Activated CD4-positive, alpha-beta memory T cell treated with anti-CD3 and anti-CD28 coated beads, Interleukin-2, amount 10 ng/mL, durations not matched to agents 7 days and 5 days (primary cell): ENCODE results near the gene SPACA1. TPM values are rescaled to one million over a fixed set of nuclear protein-coding genes. Genes with fewer than 3 reads are reported as not detected.
"Not testable (repeated sequence)": the region's sequence is repeated elsewhere in the genome, so short reads cannot be mapped to it uniquely, and the experiment has no call there.

Source experiments
- CTCF ChIA-PET: fragments of 350-600 bp; sonication (Branson Sonifier 250); formaldehyde crosslinking; loops from one replicate; lab custom pipeline; 2021; ENCODE audit warnings: antibody characterized with exemption, inconsistent platforms; lab: Charles Lee
- POLR2A ChIA-PET: fragments of 350-600 bp; sonication (Branson Sonifier 250); formaldehyde crosslinking; loops from one replicate; lab custom pipeline; 2021; ENCODE audit warnings: antibody characterized with exemption; lab: Charles Lee
- DNase-seq: peaks from one replicate; pipeline ENCODE4 v3.0.0-alpha.2; 2020
- H3K27ac Mint-ChIP-seq: one replicate; pipeline ENCODE4 v1.8.0; 2021; ENCODE audit warnings: mild to moderate bottlenecking, mixed read lengths
- H3K27me3 Mint-ChIP-seq: one replicate; pipeline ENCODE4 v1.8.0; 2021; ENCODE audit warnings: mixed read lengths
- H3K36me3 Mint-ChIP-seq: one replicate; pipeline ENCODE4 v1.8.0; 2021; ENCODE audit warnings: low read depth, mixed read lengths
- H3K4me1 Mint-ChIP-seq: one replicate; pipeline ENCODE4 v1.8.0; 2021; ENCODE audit warnings: mixed read lengths
- H3K4me3 Mint-ChIP-seq: one replicate; pipeline ENCODE4 v1.8.0; 2021; ENCODE audit warnings: mild to moderate bottlenecking, mixed read lengths
- H3K9me3 Mint-ChIP-seq: one replicate; pipeline ENCODE4 v1.8.0; 2021; ENCODE audit warnings: mixed read lengths
- total RNA-seq, 2 experiments: library from RNA; stranded (reverse); gene quantifications; one replicate each; pipeline ENCODE4 v1.2.3, GENCODE V29; 2021

SPACA1 gene, protein sequence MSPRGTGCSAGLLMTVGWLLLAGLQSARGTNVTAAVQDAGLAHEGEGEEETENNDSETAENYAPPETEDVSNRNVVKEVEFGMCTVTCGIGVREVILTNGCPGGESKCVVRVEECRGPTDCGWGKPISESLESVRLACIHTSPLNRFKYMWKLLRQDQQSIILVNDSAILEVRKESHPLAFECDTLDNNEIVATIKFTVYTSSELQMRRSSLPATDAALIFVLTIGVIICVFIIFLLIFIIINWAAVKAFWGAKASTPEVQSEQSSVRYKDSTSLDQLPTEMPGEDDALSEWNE
- not detected for total RNA-seq

GRCh38 chr6:88047510-88048150 lies at the start of gene SPACA1:
Gene SPACA1 (plus strand): TSS chr6:88047841. CDS start chr6:88047906, 65 bp downstream.
- H3K9me3 Mint-ChIP-seq: no peaks in the 10 kb centered on the region
- CTCF ChIA-PET: no interaction called here
- H3K4me1 Mint-ChIP-seq: no peaks in the 10 kb centered on the region
- DNase-seq: no peak
- H3K36me3 Mint-ChIP-seq: no peaks in the 10 kb centered on the region
- H3K27me3 Mint-ChIP-seq: peaks cover 11% of the 10 kb centered on the region
- no peak within 1 kb of the TSS for H3K4me3 Mint-ChIP-seq
- POLR2A ChIA-PET: no interaction called here
- no peak within 1 kb of the TSS for H3K27ac Mint-ChIP-seq

GRCh38 chr6:88000713-88001112 lies 46.9 kb upstream of the SPACA1 start:
- ChIA-PET CTCF (no interaction called here), POLR2A (no interaction called here)
- no peak overlapping the region for H3K27ac Mint-ChIP-seq
- no peaks in the 10 kb centered on the region for H3K9me3 Mint-ChIP-seq
- H3K27me3 Mint-ChIP-seq: peaks cover 6% of the 10 kb centered on the region
- DNase-seq: no peak
- no peaks in the 10 kb centered on the region for H3K36me3 Mint-ChIP-seq
- no peak overlapping the region for H3K4me3 Mint-ChIP-seq
- H3K4me1 Mint-ChIP-seq: no peaks in the 10 kb centered on the region

GRCh38 chr6:88001279-88001678 lies 46.4 kb upstream of the SPACA1 start:
- H3K36me3 Mint-ChIP-seq, H3K4me3 Mint-ChIP-seq, DNase-seq, H3K27me3 Mint-ChIP-seq, H3K9me3 Mint-ChIP-seq, CTCF ChIA-PET, POLR2A ChIA-PET, H3K27ac Mint-ChIP-seq, H3K4me1 Mint-ChIP-seq: not testable (repeated sequence)

GRCh38 chr6:88004707-88005106 lies 42.9 kb upstream of the SPACA1 start:
- no peak overlapping the region for H3K27ac Mint-ChIP-seq
- CTCF ChIA-PET: no interaction called here
- peaks cover 6% of the 10 kb centered on the region for H3K27me3 Mint-ChIP-seq
- no peaks in the 10 kb centered on the region for H3K9me3 Mint-ChIP-seq
- no peaks in the 10 kb centered on the region for H3K36me3 Mint-ChIP-seq
- H3K4me1 Mint-ChIP-seq: no peaks in the 10 kb centered on the region
- DNase-seq: no peak
- no peak overlapping the region for H3K4me3 Mint-ChIP-seq
- POLR2A ChIA-PET: no interaction called here

GRCh38 chr6:88006557-88006956 lies 41.1 kb upstream of the SPACA1 start:
- H3K27ac Mint-ChIP-seq: no peak overlapping the region
- no peaks in the 10 kb centered on the region for H3K4me1 Mint-ChIP-seq
- ChIA-PET CTCF (no interaction called here), POLR2A (no interaction called here)
- H3K9me3 Mint-ChIP-seq: no peaks in the 10 kb centered on the region
- no peak for DNase-seq
- no peak overlapping the region for H3K4me3 Mint-ChIP-seq
- peaks cover 6% of the 10 kb centered on the region for H3K27me3 Mint-ChIP-seq
- no peaks in the 10 kb centered on the region for H3K36me3 Mint-ChIP-seq

GRCh38 chr6:88008411-88008810 lies 39.2 kb upstream of the SPACA1 start:
- ChIA-PET CTCF (no interaction called here), POLR2A (no interaction called here)
- Mint-ChIP-seq H3K27ac (no peak overlapping the region), H3K9me3 (peaks cover 1% of the 10 kb centered on the region), H3K4me3 (no peak overlapping the region), H3K27me3 (peaks cover 6% of the 10 kb centered on the region), H3K4me1 (peaks cover 11% of the 10 kb centered on the region), H3K36me3 (no peaks in the 10 kb centered on the region)
- no peak for DNase-seq

GRCh38 chr6:88008831-88009231 lies 38.8 kb upstream of the SPACA1 start:
- DNase-seq: no peak
- ChIA-PET CTCF (no interaction called here), POLR2A (no interaction called here)
- H3K4me3 Mint-ChIP-seq: no peak overlapping the region
- H3K36me3 Mint-ChIP-seq: no peaks in the 10 kb centered on the region
- no peak overlapping the region for H3K27ac Mint-ChIP-seq
- H3K9me3 Mint-ChIP-seq: peaks cover 2% of the 10 kb centered on the region
- peaks cover 6% of the 10 kb centered on the region for H3K27me3 Mint-ChIP-seq
- H3K4me1 Mint-ChIP-seq: peaks cover 13% of the 10 kb centered on the region

DNA sequence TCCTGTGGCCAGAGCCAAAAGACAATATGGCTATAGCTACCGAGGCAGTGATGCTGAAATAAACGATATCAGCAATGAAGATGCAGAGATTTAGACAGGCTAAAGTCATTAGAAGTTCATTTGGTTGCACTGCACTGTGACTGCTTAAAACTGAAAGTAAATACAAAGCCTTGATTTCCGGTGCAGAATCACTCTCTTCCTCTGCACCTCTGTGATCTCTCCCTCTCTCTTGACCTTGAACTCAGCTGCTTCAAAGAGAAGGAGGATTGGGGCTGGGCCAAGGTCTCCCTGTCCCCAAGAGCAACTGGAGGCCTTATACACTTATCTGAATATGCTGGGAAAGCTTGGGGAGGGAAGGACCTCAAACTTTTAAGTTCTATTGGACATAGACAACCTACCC lies 34.6 kb upstream of the SPACA1 start:
- Mint-ChIP-seq H3K27me3 (peaks cover 1% of the 10 kb centered on the region), H3K9me3 (peaks cover 2% of the 10 kb centered on the region), H3K4me1 (peaks cover 13% of the 10 kb centered on the region), H3K36me3 (no peaks in the 10 kb centered on the region), H3K4me3 (no peak overlapping the region), H3K27ac (no peak overlapping the region)
- ChIA-PET CTCF (interaction anchor here (0.6 kb wide), 1 partner anchor 125 kb away, joined by 3 read pairs; no protein-coding TSS in a partner anchor), POLR2A (no interaction called here)
- no peak for DNase-seq

GRCh38 chr6:88013554-88013953 lies 34.1 kb upstream of the SPACA1 start:
- no peaks in the 10 kb centered on the region for H3K27me3 Mint-ChIP-seq
- peaks cover 2% of the 10 kb centered on the region for H3K9me3 Mint-ChIP-seq
- no peaks in the 10 kb centered on the region for H3K36me3 Mint-ChIP-seq
- no peak overlapping the region for H3K27ac Mint-ChIP-seq
- peaks cover 13% of the 10 kb centered on the region for H3K4me1 Mint-ChIP-seq
- ChIA-PET POLR2A (no interaction called here), CTCF (no interaction called here)
- no peak overlapping the region for H3K4me3 Mint-ChIP-seq
- no peak for DNase-seq

- ChIA-PET POLR2A (no interaction called here), CTCF (no interaction called here)
- H3K36me3 Mint-ChIP-seq: no peaks in the 10 kb centered on the region
- no peak overlapping the region for H3K4me3 Mint-ChIP-seq
- DNase-seq: no peak
- H3K4me1 Mint-ChIP-seq: no peaks in the 10 kb centered on the region
- H3K27ac Mint-ChIP-seq: no peak overlapping the region
- no peaks in the 10 kb centered on the region for H3K9me3 Mint-ChIP-seq
- no peaks in the 10 kb centered on the region for H3K27me3 Mint-ChIP-seq
Measured at GRCh38 chr6:88020439-88020838, 27.2 kb upstream of the SPACA1 start.

DNA sequence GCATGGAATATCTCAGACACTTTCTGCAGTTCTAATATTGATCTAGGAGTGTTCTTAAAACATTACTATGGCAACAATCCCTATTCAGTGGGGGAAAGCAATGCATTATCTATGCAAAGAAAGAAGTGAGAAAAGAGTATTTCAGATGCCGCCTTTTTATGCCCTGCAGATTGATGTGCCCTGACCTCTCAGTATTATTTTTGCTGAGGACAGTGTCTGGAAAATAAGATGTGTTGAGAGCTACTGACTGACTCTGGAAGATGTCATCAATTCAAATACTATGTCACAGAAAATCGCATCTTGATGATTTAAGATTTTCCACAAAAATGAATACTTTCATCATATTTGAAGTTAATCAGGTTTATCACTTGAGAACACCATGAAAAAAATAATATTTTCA lies 22.9 kb upstream of the SPACA1 start:
- no peaks in the 10 kb centered on the region for H3K4me1 Mint-ChIP-seq
- H3K36me3 Mint-ChIP-seq: no peaks in the 10 kb centered on the region
- DNase-seq: no peak
- POLR2A ChIA-PET: no interaction called here
- H3K9me3 Mint-ChIP-seq: peaks cover 7% of the 10 kb centered on the region
- H3K27ac Mint-ChIP-seq: no peak overlapping the region
- CTCF ChIA-PET: no interaction called here
- no peak overlapping the region for H3K4me3 Mint-ChIP-seq
- no peaks in the 10 kb centered on the region for H3K27me3 Mint-ChIP-seq

DNA sequence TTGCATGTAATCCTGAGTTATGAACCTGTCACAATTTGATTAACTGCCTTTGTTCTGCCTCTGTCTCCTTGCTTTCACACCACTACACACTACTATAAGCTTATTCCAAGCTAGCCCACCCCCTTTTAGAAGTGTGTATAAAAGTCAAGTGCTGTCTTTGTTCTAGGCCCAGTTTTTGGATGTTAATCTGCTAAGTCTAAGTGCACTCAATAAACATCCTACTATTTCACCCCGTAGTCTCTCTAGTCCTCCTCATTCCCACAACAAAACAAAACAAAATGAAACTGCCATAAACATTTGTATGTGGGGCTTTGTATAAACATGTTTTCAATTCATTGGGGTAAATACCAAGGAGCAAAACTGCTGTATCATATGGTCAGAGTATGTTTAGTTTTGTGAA lies 16.1 kb upstream of the SPACA1 start:
- H3K4me1 Mint-ChIP-seq: no peaks in the 10 kb centered on the region
- H3K4me3 Mint-ChIP-seq: no peak overlapping the region
- POLR2A ChIA-PET: no interaction called here
- no peak for DNase-seq
- H3K27ac Mint-ChIP-seq: no peak overlapping the region
- H3K9me3 Mint-ChIP-seq: peaks cover 34% of the 10 kb centered on the region
- H3K27me3 Mint-ChIP-seq: peaks cover 2% of the 10 kb centered on the region
- CTCF ChIA-PET: no interaction called here
- peaks cover 4% of the 10 kb centered on the region for H3K36me3 Mint-ChIP-seq

GRCh38 chr6:88044530-88044929 lies 3.1 kb upstream of the SPACA1 start:
- no peak overlapping the region for H3K27ac Mint-ChIP-seq
- CTCF ChIA-PET: no interaction called here
- no peak for DNase-seq
- POLR2A ChIA-PET: no interaction called here
- H3K36me3 Mint-ChIP-seq: no peaks in the 10 kb centered on the region
- H3K4me1 Mint-ChIP-seq: no peaks in the 10 kb centered on the region
- no peak overlapping the region for H3K4me3 Mint-ChIP-seq
- H3K9me3 Mint-ChIP-seq: no peaks in the 10 kb centered on the region
- peaks cover 9% of the 10 kb centered on the region for H3K27me3 Mint-ChIP-seq
